ENCODE data around the gene ARHGEF19.
"Not testable (repeated sequence)": the region's sequence is repeated elsewhere in the genome, so short reads cannot be mapped to it uniquely, and the experiment has no call there.

The ARHGEF19 gene

DNA sequence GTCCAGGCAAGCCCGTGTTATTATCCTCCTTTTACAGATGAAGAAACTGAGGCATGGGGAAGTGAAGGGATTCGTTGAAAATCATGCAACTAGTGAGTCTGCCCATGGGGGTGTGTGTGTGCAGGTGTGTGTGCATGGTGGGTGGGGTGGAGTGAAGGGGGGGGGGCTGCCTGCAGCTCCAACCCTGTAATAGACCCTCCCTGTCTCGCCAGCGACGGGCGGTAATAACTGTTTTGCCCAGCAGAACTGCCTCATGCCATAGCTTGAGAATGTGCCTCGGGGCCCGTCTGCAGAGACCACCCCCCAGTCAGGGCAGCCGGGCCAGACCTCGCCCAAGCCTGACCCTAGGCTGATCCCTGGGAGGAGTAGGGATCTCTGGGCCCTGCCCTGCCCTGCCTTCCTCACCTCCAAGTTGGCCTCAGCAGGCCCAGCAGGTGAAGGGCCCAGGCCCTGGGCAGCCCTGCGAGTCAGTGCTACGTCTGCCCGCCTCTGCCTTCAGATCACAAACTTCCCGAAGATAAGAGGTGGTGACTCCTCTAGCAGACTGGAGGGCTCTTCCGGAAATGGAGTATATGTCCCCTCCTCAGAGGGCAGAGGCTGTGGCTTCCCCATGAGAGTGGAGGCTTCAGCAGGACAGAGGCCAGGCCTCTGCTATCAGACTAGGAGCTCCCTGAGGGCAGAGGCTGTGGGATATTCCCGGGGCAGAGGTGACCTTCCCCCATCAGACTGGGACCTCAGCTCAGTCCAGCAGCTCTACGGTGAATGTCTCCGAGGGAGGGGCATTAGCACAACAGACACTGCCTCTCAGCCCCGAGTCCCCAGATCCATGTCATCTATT lies 40.9 kb downstream of the ARHGEF19 start:
- in situ Hi-C loops (cut with HindIII; ENCODE audit: low sequenced_read_pairs) = no loop called here

DNA sequence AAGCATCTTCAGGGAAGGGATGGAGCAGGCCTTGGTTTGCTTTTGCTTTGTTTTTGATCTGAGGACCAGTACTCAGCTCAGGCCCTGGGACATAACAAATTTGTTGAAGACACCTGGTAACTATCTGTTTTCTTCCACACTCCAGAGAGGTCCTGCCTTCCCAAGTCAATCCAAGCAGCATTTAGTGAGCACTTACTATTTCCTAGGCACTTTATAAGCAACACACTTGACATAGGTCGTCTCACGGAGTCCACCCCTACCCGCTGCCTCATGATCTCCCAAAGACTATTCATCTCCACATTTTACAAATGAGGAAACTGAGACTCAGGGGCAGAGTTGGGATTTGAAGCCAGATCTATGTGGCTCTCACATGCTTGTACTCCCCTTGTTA lies 42.2 kb downstream of the ARHGEF19 start:
- in situ Hi-C loops (cut with HindIII; ENCODE audit: low sequenced_read_pairs) = no loop called here

DNA sequence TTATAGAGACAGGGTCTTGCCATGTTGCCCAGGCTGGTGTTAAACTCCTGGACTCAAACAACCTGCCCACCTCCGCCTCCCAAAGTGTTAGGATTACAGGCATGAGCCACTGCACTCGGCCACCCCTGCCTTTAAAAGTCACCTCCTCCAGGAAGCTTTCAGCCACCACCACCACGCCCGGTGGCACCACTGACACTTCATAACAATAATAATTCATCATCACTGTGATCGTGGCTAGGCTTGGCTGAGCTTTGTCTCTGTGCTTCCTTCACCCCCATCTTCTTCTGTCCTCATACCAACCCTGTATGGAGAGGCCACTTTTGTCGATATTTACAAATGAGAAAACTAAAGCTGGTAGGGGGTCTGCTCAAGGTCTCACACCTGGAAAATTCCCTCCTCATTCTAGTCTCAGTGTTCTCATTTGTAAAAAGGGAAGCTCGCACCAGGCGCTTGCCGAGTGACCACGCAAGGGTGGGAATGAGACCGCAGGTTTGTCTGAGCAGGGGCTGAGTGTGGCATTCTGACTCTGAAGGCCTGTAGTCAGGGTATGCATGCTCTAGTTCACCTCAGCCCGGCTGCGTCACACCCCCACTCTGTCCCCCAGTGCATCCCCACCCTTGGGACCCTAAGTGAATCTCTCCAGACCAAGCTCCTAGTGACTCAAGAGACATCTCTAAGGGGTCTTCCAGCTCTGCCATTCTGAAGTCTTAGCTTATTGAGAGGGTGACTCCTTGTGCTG lies 43.7 kb downstream of the ARHGEF19 start:
- in situ Hi-C loops (cut with HindIII; ENCODE audit: low sequenced_read_pairs) = no loop called here

DNA sequence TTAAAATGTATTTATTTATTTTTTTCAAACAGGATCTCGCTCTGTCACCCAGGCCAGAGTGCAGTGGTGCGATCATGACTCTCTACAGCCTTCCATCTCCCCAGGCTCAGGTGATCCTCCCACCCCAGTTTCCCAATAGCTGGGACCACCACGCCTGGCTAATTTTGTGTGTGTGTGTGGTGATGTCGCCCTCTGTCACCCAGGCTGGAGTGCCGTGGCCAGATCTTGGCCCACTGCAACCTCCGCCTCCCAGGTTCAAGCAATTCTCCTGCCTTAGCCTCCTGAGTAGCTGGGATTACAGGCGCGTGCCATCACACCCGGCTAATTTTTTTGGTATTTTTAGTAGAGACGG lies 44.3 kb downstream of the ARHGEF19 start:
- in situ Hi-C loops (cut with HindIII; ENCODE audit: low sequenced_read_pairs) = not testable (repeated sequence)

DNA sequence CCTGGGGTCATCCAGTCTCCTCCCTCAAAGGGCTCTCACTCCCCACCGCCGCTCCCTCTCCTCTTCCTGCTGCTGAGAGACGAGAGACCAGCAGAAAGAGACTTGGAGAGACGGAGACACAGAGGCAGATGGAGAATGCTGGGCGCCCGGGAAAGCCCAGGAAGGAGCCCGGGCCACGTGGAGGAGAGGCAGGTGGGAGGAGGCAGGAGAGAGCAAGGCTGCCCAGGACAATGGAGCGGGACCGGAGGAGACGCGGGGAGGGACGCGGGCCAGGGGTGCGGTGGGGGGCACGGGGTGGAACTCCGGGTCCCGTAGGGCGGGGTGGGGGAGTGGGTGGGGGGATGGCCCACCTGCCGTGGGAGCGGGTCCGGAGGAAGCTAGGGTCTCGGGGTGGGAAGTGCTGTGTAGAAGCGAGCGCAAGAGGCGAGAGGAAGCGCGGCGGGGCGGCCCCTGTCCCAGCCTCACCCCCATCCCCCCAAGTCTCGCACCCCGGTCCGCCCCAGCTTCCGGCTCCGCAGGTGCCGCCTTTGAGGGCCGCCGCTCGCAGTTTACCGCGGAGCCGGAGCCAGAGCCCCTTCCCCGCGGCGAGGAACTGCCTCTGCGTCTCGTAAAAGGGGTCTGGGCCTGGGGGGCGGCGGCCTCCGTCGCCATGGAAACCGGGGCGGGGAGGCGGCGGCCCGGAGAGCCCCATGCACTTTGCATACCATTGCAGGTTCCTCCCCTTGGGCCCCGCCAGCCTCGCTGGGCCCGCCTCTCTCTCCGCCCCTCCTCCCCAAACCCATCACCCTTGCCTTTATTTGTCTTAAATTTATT lies 44.9 kb downstream of the ARHGEF19 start:
- in situ Hi-C loops (cut with HindIII; ENCODE audit: low sequenced_read_pairs) = no loop called here

DNA sequence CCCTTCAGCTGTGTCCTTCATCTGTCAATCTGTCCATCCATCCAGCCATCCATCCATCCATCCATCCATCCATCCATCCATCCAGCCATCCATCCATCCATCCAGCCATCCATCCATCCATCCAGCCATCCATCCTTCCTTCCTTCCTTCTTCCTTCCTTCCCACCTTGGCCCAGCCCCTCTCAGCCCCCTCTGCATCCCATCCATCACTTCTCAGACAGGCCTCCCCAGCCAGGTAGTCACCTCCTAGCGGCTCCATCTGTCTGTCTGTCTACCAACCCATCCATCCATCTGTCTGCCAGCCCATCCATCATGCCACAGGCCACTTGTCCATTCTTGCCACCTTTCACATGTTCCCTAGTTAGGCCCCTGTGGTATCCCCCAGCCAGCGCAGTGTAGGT lies 46.3 kb downstream of the ARHGEF19 start:
- in situ Hi-C loops (cut with HindIII; ENCODE audit: low sequenced_read_pairs) = no loop called here

DNA sequence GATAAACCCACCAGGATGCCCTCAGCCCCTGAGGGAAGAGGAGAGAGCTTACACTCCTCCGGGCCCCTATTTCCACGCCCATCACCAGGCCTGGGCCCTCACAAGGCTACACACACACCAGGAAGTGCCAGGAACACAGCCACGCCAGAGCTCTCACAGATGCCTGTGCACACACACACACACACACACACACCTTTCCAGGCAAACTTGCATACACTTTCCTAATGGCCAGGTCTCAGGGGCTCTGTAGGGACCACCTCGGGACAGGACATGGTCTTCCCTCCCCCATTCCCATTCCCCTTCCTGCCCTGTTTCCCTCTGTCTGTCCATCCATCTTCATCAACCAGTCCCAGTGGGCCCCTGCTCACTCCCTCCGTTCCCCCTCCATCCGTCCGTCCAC lies 46.9 kb downstream of the ARHGEF19 start:
- in situ Hi-C loops (cut with HindIII; ENCODE audit: low sequenced_read_pairs) = no loop called here

DNA sequence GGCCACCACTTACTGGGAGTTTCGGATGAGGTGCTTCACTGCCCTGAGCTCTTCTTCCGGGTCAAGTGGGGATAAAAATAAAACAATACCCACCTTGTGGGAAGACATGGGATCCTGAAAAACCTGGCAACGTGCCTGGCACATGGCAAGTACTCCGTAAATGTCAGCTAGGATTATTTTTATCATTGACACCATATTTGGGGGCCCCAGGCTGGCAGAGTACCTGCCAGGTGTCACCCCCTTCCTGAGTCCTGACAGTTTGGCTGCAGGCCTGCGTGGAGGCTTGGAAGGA lies 47.4 kb downstream of the ARHGEF19 start:
- in situ Hi-C loops (cut with HindIII; ENCODE audit: low sequenced_read_pairs) = no loop called here

DNA sequence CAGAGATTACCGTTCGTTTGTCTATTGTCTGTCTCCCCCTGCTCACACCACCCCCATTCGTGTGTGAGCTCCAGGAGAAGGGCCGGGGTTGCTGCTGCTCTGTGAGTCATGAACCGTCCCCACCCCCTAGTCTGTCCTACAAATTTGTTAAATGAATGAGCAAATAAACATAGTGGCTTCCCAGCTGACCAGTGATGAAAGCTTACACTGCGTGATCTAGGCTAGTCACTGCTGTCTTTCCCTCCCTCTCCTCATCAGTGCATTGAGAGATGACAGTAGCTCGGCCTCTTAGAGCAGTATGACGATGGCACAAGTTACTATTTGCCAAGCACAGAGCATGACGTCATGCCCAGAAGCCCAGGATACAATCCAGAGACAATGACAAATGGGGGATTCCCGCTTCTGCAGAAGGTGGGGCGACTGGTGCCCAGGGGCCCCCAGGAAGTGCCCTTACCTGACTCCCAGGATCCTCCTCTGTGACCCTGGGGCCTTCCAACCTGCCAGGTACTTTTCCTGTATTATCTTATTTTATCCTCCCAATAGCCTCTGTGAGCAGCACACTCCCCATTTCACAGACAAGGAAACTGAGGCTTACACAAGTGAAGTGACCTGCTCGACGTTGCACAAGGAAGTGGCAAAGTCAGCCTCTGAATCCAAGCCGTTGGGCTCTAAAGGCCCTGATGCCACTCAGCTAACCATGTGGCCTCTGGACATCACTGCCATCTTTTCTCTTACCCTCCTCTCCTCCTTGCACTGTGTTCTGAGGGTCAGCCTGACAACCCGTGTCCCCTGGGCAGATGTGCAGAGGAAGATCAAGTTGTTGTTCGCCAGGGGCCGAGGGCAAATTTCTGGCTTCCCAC lies 48.0 kb downstream of the ARHGEF19 start:
- in situ Hi-C loops (cut with HindIII; ENCODE audit: low sequenced_read_pairs) = no loop called here

DNA sequence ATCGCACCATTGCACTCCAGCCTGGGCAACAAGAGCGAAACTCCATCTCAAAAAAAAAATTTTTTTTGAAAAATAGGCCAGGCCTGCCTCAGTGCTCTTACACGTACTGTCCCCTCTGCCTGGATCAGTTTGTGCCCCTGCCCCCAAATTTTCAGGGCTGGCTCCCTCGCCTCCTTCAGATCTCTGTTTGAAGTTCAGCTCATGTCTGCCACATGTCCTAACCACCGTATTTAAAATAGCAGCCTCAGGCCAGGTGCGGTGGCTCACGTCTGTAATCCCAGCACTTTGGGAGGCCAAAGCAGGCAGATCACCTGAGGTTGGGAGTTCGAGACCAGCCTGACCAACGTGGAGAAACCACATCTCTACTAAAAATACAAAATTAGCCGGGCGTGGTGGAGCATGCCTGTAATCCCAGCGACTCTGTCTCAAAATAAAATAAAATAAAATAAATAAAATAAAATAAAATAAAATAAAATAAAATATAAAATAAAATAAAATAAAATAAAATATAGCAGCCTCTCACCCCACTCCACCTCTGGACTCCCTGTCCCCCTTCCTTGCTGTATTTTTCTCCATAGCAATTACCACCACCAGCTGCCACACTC lies 48.7 kb downstream of the ARHGEF19 start:
- in situ Hi-C loops (cut with HindIII; ENCODE audit: low sequenced_read_pairs) = not testable (repeated sequence)

DNA sequence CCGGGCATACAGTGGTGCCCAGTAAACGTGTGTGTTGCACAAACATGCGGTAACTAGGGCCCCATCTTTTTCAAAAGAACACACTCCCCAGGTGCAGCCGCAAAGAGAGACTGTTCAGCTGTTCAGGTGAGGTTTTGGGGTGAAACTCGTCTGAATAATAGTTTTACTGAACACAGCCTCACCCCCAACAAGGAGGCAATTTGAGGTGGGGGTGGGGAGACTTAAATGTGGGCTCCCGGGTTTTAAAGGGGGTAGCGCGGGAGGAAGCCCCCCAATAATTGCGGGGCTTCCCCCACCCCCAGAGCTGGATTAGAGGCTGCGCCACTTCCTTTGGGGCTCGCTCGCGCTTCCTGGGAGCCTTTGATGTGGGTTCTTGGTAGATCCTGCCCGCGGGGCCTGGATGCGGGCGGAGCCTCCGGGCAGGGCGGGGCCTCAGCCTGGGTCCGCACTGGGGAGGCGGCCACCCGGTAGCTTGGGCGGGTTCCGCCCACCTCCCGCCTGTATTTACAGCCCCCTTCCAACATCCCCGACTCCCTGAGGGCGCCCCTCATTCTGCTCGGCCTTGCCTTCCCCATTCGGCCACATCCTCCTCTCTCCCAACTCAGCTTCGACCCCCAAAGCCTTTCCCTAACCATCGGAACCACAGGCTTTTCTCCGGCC lies 50.2 kb downstream of the ARHGEF19 start:
- in situ Hi-C loops (cut with HindIII; ENCODE audit: low sequenced_read_pairs) = no loop called here

DNA sequence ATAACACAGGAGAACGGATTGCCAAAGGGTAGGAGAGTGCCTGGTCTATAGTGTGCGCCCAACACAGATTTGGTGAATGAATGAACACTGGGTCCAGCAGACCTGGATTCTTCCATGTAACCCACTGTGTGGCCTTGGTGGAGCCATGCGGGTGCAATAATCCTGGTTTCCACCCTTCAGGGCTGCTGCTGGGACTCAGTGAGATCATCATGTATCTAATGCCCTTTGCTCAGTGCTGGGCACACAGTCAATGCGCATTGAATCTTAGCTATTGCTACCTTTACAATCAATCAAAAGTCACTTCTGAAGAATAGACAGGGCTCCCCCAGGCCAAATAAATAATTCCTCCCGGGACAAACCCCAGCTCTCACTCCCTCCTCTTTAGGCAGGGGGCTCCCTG lies 50.7 kb downstream of the ARHGEF19 start:
- in situ Hi-C loops (cut with HindIII; ENCODE audit: low sequenced_read_pairs) = no loop called here

DNA sequence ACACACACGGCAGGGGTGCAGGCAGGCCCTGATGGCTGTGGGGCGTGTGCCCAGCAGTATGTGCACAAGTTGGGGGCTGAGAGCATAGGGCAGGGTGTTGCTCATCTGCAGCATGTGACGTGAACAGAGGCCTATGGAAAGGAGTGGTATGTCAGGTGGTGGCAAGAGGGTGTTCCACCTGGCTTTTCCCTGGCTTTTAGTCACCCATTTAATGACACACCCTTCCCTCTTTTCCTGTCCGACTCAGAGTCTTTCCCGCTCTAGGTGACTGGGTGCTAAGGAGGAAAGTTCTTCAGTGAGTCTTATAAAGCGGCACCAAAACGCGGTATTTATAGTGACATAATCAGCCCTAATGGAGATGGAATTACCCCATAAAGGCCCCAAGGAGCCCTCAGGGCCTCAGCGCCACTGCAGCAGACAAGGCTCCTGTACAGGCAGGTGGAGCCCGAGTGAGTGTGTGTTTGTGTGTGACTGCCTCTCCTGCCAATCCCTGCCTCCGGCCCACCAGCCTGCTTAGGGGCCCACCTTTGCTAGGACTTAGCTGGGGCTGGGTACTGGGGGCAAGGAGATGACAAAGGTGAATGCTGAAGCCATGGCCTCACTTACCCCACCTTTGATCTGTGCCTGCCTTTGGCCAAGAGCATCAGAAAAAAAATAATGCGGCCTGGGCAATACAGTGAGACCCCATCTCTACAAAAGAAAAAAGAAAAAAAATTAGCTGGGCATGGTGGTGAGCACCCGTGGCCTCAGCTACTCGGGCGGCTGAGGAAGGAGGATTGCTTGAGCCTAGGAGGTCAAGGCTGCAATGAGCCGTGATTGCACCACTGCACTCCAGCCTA lies 53.2 kb downstream of the ARHGEF19 start:
- in situ Hi-C loops (cut with HindIII; ENCODE audit: low sequenced_read_pairs) = no loop called here

DNA sequence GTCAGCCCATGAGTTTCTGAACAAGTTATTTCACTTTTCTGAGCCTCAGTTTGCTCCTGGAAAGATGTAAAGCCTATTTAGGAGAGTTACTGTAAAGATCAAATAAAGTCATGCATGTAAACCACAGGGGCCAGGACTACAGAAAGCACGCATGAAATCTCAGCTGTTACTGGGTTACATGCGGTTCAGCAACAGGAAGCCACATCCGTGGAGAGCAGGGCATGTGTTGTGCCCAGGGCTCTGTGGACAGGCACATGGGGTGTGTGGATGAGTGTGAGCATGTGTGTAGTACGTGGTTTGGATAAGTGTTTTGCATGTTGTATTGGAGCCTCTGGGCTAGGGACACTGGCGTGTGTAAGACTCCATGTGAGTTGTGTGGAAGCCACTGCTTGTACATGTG lies 54.4 kb downstream of the ARHGEF19 start:
- in situ Hi-C loops (cut with HindIII; ENCODE audit: low sequenced_read_pairs) = no loop called here

DNA sequence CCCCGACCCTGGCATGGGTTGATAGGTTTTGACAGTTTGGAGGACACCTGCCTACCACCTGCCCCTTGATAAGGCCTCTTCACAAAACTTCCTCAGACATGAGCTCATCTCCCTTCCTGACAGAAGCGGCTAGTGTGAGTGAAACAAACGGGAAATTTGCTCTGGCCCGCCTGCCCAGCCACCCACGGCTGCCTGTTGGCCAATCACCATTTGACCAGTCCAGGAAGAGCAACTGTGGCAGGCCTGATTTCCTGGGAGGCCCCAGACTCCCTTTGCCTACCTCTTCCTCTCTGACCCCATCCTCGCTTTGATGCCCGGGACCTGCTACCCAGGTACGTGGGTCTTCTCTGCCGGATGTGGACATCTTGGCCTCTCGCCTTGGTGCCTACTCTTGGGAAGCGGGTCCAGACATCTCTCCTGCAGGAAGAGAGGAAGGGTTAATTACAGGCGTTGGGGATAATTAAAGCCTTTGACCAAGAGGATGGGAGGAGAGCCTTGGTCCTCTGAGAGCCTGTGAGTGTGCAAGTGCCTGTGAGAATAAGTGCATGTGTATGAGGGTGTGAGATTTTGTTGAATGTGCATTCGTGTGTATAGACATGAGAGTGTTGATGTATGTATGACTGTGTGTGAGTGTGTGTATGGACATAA lies 55.5 kb downstream of the ARHGEF19 start:
- in situ Hi-C loops (cut with HindIII; ENCODE audit: low sequenced_read_pairs) = no loop called here

DNA sequence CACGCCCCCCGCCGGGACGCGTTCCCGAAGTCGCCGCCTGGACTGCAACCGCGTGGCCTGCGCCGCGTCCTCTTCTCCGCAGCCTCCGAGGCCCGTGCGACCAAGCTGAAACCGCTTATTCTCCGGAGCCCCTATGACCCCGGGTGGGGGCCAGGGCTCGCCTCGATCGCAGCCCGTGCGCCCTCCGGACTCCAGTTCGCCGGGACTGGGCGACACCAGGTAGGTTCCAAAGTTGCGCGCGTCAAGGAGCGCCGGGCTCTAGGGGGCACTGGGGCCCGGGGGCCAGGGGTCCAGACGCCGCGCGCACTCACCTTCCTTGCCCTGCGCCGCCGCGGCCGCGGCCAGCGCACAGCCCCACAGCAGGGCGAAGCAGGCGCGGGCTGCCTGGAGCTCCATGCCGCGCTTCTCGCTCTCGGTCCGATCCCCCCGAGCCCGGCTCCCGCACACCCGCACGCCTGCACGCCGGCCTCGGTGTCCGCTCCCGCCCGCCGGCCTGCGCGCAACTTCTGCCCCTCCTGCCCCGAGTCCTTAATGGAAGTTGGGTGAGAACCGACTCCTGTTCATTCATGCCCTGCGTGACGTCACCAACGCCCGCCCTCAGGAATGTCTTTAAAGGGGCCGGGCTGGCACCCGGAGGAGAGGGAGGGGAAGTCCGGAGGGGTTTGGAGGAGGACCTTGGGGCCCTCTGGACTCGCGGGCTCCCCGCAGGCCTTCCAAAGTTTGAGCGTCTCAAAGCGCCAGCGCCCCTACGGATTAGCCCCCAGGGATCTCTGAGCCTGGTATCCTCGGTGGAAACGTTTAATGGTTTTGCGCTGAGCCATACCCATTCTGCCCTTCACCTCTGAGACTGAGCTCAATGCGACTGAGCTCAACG lies 56.7 kb downstream of the ARHGEF19 start, which contains the start of gene EPHA2:
Gene EPHA2, minus strand, starts transcription at position 533 of the 874 bp plus-strand sequence. Its CDS starts 137 bp downstream, at position 396.
- in situ Hi-C loops (cut with HindIII; ENCODE audit: low sequenced_read_pairs) = no loop called here

DNA sequence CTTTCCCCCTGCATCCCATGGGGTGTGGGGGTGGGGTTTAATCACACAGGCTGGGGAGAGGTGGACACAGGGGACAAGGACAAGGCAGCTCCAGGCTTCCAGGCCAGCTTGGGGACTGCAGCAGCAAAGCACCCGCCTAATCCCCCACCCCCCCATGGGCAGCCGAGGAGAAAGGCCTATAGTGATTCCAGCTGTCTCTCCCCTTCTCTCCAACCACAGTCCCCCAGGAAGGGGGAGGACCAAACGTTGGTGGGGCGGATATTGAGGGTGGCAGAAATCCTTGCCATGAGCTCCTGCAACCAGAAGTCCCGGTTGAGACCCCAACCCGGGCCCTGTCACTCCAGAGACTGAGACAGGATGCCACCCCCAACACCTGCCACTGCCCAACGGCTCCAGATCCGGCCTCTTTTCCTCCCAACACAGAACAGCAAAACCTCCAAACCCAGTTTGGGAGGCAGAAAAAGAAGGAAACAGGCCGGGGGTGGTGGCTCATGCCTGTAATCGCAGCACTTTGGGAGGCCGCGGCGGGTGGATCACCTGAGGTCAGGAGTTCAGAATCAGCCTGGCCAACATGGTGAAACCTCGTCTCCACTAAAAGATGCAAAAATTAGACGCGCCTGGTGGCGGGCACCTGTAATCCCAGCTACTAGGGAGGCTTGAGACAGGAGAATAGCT lies 58.3 kb downstream of the ARHGEF19 start:
- in situ Hi-C loops (cut with HindIII; ENCODE audit: low sequenced_read_pairs) = no loop called here

Data from DLD1 (cell line).